CD14-positive monocyte (primary cell): ENCODE results near the gene TMEM243. TPM values are rescaled to one million over a fixed set of nuclear protein-coding genes. Genes with fewer than 3 reads are reported as not detected.

Source experiments
- DNase-seq, 3 donors: peaks; one replicate each; pipeline ENCODE4 v3.0.0-alpha.2; 2011 to 2022
- H2AFZ ChIP-seq: 2 replicates; pipeline ENCODE4 v1.6.0; 2012; ENCODE audit warnings: mild to moderate bottlenecking, low read depth, low read length, inconsistent platforms; ENCODE audit not compliant: insufficient read depth, poor library complexity, severe bottlenecking
- H3K27ac ChIP-seq, 2 donors: 1 replicate in 1 of 2; 2 replicates in 1 of 2; pipeline ENCODE4 v1.5.1; 2012 to 2013; ENCODE audit warnings: low read length in 2 of 2, control low read depth in 1 of 2, inconsistent platforms in 1 of 2, low read depth in 1 of 2, mild to moderate bottlenecking in 1 of 2
- H3K27me3 ChIP-seq, 2 donors: one replicate each; pipeline versions ENCODE4 v1.6.0 to v1.6.1; 2011 to 2013; ENCODE audit warnings: low read length in 2 of 2; ENCODE audit not compliant: control insufficient read depth in 2 of 2, insufficient read depth in 2 of 2
- H3K36me3 ChIP-seq, 2 donors: replicated peaks in 1 of 2; 1 replicate in 1 of 2; 2 replicates in 1 of 2; pipeline versions ENCODE4 v1.5.1 to v1.6.1; 2012 to 2013; ENCODE audit warnings: low read length in 2 of 2, control low read depth in 1 of 2, inconsistent platforms in 1 of 2, mild to moderate bottlenecking in 1 of 2; ENCODE audit not compliant: insufficient read depth in 2 of 2, control insufficient read depth in 1 of 2
- H3K4me1 ChIP-seq, 2 donors: 1 replicate in 1 of 2; 2 replicates in 1 of 2; pipeline versions ENCODE4 v1.5.1 to v1.6.1; 2012 to 2013; ENCODE audit warnings: low read length in 2 of 2, control low read depth in 1 of 2, inconsistent platforms in 1 of 2, mild to moderate bottlenecking in 1 of 2, moderate library complexity in 1 of 2; ENCODE audit not compliant: insufficient read depth in 2 of 2, control insufficient read depth in 1 of 2
- H3K4me2 ChIP-seq: replicated peaks from 2 replicates; pipeline ENCODE3; 2012; ENCODE audit warnings: low read length, moderate library complexity, mild to moderate bottlenecking; ENCODE audit not compliant: poor library complexity, severe bottlenecking; ENCODE audit errors: extremely low read depth
- H3K4me3 ChIP-seq, 3 experiments: fragments of 200-600 bp in 1 of 3; sonication (generic) in 1 of 3; replicated peaks in 1 of 3; 1 replicate in 2 of 3; 2 replicates in 1 of 3; pipeline ENCODE4 v1.5.1; 2011 to 2013; ENCODE audit warnings: low read length in 3 of 3, mild to moderate bottlenecking in 3 of 3, control low read depth in 2 of 3, low read depth in 2 of 3, inconsistent platforms in 1 of 3, moderate library complexity in 1 of 3
- H3K79me2 ChIP-seq: 2 replicates; pipeline ENCODE4 v1.6.0; 2012; ENCODE audit warnings: mild to moderate bottlenecking, control low read depth, inconsistent platforms, low read length, moderate library complexity; ENCODE audit not compliant: insufficient read depth
- H3K9ac ChIP-seq: 2 replicates; pipeline ENCODE4 v1.6.0; 2017; ENCODE audit warnings: low read length, mild to moderate bottlenecking; ENCODE audit not compliant: insufficient read depth, poor library complexity, severe bottlenecking
- H3K9me3 ChIP-seq, 2 donors: replicated peaks in 1 of 2; 1 replicate in 1 of 2; 2 replicates in 1 of 2; pipeline versions ENCODE4 v1.5.1 to v1.6.1; 2012 to 2013; ENCODE audit warnings: low read length in 2 of 2, control low read depth in 1 of 2; ENCODE audit not compliant: control insufficient read depth in 1 of 2, insufficient read depth in 1 of 2
- H4K20me1 ChIP-seq: 2 replicates; pipeline ENCODE4 v1.6.0; 2012; ENCODE audit warnings: mild to moderate bottlenecking, low read length, control low read depth, moderate library complexity; ENCODE audit not compliant: insufficient read depth
- H3K27ac Mint-ChIP-seq, 7 donors: one replicate each; pipeline ENCODE4 v1.8.0; 2020; ENCODE audit warnings: mild to moderate bottlenecking in 7 of 7, mixed read lengths in 7 of 7, moderate library complexity in 6 of 7, inconsistent platforms in 2 of 7
- H3K27me3 Mint-ChIP-seq, 3 donors: one replicate each; pipeline ENCODE4 v1.8.0; 2021 to 2022; ENCODE audit warnings: low read depth in 3 of 3, mild to moderate bottlenecking in 3 of 3, mixed read lengths in 3 of 3, moderate library complexity in 3 of 3, inconsistent platforms in 1 of 3
- H3K36me3 Mint-ChIP-seq, 2 donors: one replicate each; pipeline ENCODE4 v1.8.0; 2020; ENCODE audit warnings: mixed read lengths in 2 of 2, inconsistent platforms in 1 of 2, mild to moderate bottlenecking in 1 of 2
- H3K4me1 Mint-ChIP-seq: one replicate; pipeline ENCODE4 v1.8.0; 2020; ENCODE audit warnings: mild to moderate bottlenecking, mixed read lengths
- H3K4me3 Mint-ChIP-seq, 2 donors: one replicate each; pipeline ENCODE4 v1.8.0; 2020; ENCODE audit warnings: mild to moderate bottlenecking in 2 of 2, mixed read lengths in 2 of 2, moderate library complexity in 1 of 2
- H3K9me3 Mint-ChIP-seq, 7 donors: one replicate each; pipeline ENCODE4 v1.8.0; 2020 to 2022; ENCODE audit warnings: mixed read lengths in 7 of 7, mild to moderate bottlenecking in 6 of 7, moderate library complexity in 6 of 7, inconsistent platforms in 2 of 7
- WGBS: methylation state at CpG from one replicate; pipeline ENCODE4 v1.1.5; 2013; ENCODE audit warnings: missing lambda C conversion rate; ENCODE audit not compliant: insufficient coverage; 5-methylcytosine and 5-hydroxymethylcytosine counted together
- intact Hi-C, 2 donors: fragments of 100-400 bp; cut with micrococcal nuclease; formaldehyde crosslinking; loops; one replicate each; pipeline versions ENCODE4 v1.15.0 to v1.15.1; 2023
- polyA plus RNA-seq, 3 donors: library from polyadenylated mRNA; depleted of rRNA in 1 of 3; unstranded in 2 of 3; stranded (reverse) in 1 of 3; fragments of 300-500 nt in 2 of 3; fragments of >200 nt in 1 of 3; fragmentation: Illumina TruSeq in 2 of 3; gene quantifications; 1 replicate in 2 of 3; 2 replicates in 1 of 3; pipeline ENCODE4 v1.2.3, GENCODE V29; 2012 to 2021
- TF ChIP-seq, protein P1 (sequence below): fragments of 200-600 bp; IDR thresholded peaks from one replicate; pipeline ENCODE4 v1.8.0; 2022; ENCODE audit warnings: antibody characterized with exemption, mild to moderate bottlenecking

TMEM243 gene
- polyA plus RNA-seq, 3 donors: 24.9 to 43.8 (median 30.8) TPM

DNA sequence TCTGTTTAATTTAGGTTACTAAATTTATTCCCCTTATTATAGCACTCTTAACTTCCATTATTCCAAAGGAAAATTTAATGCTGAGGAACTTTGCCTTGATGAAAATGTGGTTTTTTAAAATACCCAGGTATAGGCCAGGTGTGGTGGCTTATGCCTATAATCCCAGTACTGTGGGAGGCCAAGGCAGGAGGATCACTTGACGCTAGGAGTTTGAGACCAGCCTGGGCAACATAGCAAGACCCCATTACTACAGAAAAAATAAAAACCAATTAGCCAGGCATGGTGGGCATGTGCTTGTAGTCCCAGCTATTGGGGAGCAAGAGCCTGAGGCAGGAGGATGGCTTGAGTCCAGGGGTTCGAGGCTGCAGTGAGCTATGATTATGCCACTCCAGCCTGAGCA is 32.4 kb downstream of the TMEM243 start:
- Histone ChIP-seq H3K27me3 (no peaks in the 10 kb centered on the region), H3K4me3 (no peak overlapping the region), H2AFZ (no peak overlapping the region), H3K79me2 (no peaks in the 10 kb centered on the region), H3K27ac (no peak overlapping the region), H3K9me3 (no peaks in the 10 kb centered on the region), H4K20me1 (peaks cover 37% of the 10 kb centered on the region), H3K36me3 (peaks cover 92 to 100% of the 10 kb centered on the region in 2 donors), H3K4me2 (no peak overlapping the region), H3K4me1 (no peaks in the 10 kb centered on the region), H3K9ac (no peak overlapping the region)
- H3K27me3 Mint-ChIP-seq: no peaks in the 10 kb centered on the region
- TF ChIP-seq, protein P1, sequence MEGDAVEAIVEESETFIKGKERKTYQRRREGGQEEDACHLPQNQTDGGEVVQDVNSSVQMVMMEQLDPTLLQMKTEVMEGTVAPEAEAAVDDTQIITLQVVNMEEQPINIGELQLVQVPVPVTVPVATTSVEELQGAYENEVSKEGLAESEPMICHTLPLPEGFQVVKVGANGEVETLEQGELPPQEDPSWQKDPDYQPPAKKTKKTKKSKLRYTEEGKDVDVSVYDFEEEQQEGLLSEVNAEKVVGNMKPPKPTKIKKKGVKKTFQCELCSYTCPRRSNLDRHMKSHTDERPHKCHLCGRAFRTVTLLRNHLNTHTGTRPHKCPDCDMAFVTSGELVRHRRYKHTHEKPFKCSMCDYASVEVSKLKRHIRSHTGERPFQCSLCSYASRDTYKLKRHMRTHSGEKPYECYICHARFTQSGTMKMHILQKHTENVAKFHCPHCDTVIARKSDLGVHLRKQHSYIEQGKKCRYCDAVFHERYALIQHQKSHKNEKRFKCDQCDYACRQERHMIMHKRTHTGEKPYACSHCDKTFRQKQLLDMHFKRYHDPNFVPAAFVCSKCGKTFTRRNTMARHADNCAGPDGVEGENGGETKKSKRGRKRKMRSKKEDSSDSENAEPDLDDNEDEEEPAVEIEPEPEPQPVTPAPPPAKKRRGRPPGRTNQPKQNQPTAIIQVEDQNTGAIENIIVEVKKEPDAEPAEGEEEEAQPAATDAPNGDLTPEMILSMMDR: no peak
- no peak overlapping the region for H3K27ac Mint-ChIP-seq
- no peaks in the 10 kb centered on the region for H3K9me3 Mint-ChIP-seq
- H3K4me3 Mint-ChIP-seq: no peak overlapping the region
- intact Hi-C loops: no loop called here
- H3K36me3 Mint-ChIP-seq: peaks cover 65 to 81% of the 10 kb centered on the region in 2 donors
- WGBS: no CpG with 5 or more reads among the region's 2 CpGs
- H3K4me1 Mint-ChIP-seq: no peaks in the 10 kb centered on the region
- DNase-seq: no peak

DNA sequence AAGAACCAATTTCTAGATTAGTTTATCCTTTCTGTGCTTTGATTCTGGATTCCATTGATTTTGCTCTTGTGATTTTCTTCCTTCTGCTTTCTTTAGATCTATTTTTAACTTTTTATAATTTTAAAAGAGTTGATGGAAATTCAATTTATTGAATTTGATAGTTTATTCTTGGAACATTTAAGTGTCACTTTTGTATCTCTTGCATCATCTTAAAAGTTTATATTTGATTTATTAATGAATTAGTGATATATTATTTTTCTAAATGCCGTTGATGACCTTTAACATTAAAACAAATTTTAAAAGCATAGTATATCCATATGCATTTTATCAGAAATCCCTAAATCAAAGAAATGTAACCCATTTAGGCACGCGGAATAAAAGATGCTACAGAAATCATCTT is 40.4 kb downstream of the TMEM243 start:
- Histone ChIP-seq H3K4me2 (no peak overlapping the region), H3K4me1 (no peaks in the 10 kb centered on the region), H3K36me3 (peaks cover 74 to 98% of the 10 kb centered on the region in 2 donors), H3K4me3 (no peak overlapping the region), H3K79me2 (no peaks in the 10 kb centered on the region), H2AFZ (no peak overlapping the region), H3K27me3 (no peaks in the 10 kb centered on the region), H3K9me3 (no peaks in the 10 kb centered on the region), H3K27ac (no peak overlapping the region), H4K20me1 (peaks cover 14% of the 10 kb centered on the region), H3K9ac (no peak overlapping the region)
- Mint-ChIP-seq H3K4me3 (no peak overlapping the region), H3K27me3 (no peaks in the 10 kb centered on the region), H3K27ac (no peak overlapping the region), H3K4me1 (no peaks in the 10 kb centered on the region), H3K9me3 (no peaks in the 10 kb centered on the region), H3K36me3 (peaks cover 66 to 81% of the 10 kb centered on the region in 2 donors)
- TF ChIP-seq, protein P1: no peak
- intact Hi-C loops: no loop called here
- DNase-seq: no peak
- 90% methylated on average over 2 of the region's 3 CpGs for WGBS
